GM13977 (cell line): ENCODE measurements around the gene ERGIC2.
A peak's percentile ranks its signal among the peaks of the same experiment; 100 is the strongest.

ENCODE experiments used
- DNase-seq: peaks from one replicate; pipeline ENCODE4 v3.0.0; 2012; ENCODE audit warnings: low spot score
- in situ Hi-C: fragments of 300-500 bp; cut with MboI; formaldehyde crosslinking; loops from one replicate; pipeline ENCODE4 v1.12.0; 2022; ENCODE audit warnings: low sequenced_read_pairs, low pct_unique_long_range_greater_than_20kb, mixed read lengths, inconsistent platforms; ENCODE audit not compliant: unreplicated experiment
- TF ChIP-seq, protein P1 (sequence below): IDR thresholded peaks from 2 replicates; pipeline ENCODE4 v1.5.1; 2012; ENCODE audit warnings: mild to moderate bottlenecking, control low read depth; ENCODE audit not compliant: insufficient read depth; ENCODE audit errors: extremely low read depth, missing control alignments

ERGIC2 gene

DNA sequence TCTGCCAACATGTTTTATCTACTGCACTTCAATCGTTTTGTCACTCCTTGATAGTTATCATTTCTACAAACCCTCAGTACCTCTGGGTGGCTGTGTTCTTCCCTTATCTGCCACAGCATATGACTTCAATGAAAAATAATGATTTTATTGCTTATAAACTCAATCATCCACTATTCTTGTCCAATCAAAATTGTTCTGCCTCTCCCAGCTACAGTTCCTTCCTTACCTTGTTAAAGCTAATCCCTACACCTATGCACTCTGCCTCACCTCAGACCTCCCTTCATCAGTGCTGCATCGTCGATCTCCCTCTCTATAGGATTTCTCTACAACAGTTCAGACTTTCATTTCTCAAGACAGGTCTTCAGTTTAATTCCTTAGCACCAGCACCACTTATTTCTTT lies 58.8 kb downstream of the ERGIC2 start:
- TF ChIP-seq, protein P1, sequence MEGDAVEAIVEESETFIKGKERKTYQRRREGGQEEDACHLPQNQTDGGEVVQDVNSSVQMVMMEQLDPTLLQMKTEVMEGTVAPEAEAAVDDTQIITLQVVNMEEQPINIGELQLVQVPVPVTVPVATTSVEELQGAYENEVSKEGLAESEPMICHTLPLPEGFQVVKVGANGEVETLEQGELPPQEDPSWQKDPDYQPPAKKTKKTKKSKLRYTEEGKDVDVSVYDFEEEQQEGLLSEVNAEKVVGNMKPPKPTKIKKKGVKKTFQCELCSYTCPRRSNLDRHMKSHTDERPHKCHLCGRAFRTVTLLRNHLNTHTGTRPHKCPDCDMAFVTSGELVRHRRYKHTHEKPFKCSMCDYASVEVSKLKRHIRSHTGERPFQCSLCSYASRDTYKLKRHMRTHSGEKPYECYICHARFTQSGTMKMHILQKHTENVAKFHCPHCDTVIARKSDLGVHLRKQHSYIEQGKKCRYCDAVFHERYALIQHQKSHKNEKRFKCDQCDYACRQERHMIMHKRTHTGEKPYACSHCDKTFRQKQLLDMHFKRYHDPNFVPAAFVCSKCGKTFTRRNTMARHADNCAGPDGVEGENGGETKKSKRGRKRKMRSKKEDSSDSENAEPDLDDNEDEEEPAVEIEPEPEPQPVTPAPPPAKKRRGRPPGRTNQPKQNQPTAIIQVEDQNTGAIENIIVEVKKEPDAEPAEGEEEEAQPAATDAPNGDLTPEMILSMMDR: no peak
- in situ Hi-C loops: no loop called here
- DNase-seq: no peak

DNA sequence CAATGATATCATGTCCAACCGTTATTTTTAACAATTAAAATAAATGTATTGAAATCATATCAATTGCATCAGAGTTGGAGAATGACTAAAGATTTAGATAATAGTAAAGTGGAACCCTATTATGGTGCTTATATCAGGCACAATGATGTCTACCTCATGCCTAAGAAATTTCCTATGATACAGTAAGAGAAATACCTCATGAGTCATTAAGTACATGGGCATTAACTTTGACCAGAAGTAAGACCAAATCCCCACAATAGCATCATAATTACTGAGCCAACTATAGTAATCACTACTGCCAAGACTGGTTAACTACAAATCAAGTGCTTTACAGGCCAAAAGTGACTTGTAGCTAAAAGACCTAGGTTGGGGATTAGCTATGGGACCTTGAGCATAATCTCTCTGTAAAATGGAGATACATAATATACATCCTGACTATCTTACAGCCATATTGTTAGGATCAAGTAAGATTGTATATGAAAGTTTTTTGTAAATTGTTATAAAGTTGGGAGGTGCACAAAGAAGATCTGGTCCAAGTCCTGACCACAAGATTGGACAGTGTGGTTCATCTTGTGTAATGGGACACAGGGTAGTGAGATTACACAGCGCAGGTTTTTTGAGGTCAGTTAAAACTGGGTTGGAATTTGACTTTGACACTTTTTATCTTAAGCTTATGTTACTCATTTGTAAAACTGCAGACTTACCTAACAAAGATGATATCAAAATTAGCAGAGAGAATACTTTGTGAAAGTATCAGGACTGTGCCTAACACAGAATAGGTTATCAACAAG lies 60.5 kb downstream of the ERGIC2 start:
- no peak for DNase-seq
- in situ Hi-C loops: no loop called here
- TF ChIP-seq, protein P1: no peak

DNA sequence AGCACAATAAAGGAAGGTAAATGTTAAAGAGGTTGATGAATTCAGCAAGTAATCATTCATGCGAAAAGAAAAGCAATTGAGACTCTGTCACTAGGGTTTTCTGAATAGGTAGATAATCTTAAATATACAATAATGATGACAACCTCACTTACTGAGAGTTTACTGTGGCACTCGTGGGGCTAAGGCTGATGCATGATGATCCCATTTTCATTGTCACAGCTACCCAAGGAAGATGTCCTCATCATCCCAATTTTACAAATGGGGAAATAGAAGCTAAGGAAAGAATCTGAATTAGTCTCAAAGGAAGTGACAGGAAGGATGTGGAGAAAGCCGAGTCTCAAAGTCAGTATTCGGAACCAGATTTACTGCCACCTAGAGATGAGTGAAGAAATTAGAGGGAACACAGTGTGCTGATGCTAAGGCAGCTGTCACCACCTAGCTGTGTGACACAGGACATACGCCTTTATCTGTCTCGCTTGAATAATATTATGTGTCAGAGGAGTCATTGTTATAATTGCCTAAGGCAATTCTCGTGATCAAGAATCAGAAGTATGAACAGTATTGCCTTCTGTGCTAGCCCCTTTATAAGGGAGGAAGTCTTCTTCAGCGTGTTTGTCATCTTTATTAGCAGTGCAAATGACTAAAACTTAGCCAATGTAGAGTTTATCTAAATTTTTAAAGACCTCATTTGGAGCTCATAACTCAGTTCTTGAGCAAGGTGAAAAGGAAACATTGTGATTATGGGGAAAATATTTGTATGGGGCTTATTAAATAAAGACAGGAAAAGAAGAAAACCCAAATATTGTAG lies 63.2 kb downstream of the ERGIC2 start:
- TF ChIP-seq, protein P1: peak; percentile 95
- peak; percentile 68 for DNase-seq
- in situ Hi-C loops: loop anchor here (10.0 kb wide), 1 partner anchor 233 kb away; no protein-coding TSS in a partner anchor

DNA sequence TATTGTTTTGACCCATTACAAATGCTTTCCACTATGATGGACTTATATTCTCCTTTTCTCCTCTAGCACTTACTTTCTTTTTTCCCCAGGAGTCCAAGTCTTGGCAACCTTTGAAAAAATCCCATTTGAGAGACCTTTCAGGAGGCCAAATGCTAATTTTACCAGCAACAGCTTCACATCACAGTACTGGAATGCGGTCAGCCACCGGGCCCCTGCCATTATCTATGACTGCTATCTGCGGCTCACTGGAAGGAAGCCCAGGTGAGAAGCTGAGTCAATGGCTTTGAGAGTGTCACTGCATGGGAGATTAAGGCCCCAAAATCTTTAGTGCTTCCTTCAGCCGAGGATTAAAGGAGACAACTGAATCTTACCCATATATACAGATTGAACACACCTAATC lies 64.2 kb downstream of the ERGIC2 start:
- DNase-seq: no peak
- in situ Hi-C loops: loop anchor here (10.0 kb wide), 1 partner anchor 232 kb away; no protein-coding TSS in a partner anchor
- TF ChIP-seq, protein P1: no peak

DNA sequence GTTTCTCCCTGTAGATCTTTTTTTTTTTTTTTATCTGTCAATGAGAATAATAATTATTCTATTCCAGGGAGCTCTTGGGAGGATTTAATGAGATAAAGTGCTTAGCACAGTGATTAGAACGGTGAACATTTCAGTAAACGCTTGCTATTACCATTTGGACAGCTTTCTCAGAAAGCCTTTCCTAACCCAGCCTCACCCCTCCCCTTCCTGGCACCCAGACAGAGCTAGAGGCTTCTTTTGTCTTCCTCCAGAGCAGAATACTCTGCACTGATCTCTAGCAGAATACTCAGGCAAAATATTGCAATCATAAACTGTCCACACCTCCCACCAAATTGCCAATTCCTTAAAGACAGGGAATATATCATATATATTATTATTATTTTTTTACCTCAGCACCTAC lies 66.6 kb downstream of the ERGIC2 start:
- TF ChIP-seq, protein P1: no peak
- in situ Hi-C loops: loop anchor here (10.0 kb wide), 1 partner anchor 230 kb away; no protein-coding TSS in a partner anchor
- DNase-seq: no peak

DNA sequence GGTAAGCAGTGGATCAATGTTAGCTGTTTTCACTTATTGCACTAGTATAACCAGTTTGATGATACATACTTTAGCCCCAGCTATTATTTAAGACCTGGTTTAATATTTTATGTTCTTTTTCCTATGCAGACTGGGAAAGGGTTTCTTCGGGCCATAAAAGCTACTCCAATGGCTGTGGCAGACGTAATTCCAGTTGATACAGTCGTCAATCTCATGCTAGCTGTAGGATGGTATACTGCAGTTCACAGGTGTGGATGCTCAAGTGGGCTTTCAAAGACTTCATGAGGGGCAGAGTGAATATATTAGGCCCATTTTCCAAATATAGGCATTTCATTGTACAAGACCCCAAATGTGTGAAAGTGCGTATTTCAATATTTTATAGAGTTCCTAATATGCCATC lies 70.1 kb downstream of the ERGIC2 start:
- TF ChIP-seq, protein P1: no peak
- in situ Hi-C loops: loop anchor here (10.0 kb wide), 1 partner anchor 226 kb away; no protein-coding TSS in a partner anchor

More for the DNA sequence above, 70.1 kb downstream of the ERGIC2 start:
- DNase-seq: no peak
